HFFc6 (cell line): Measurements from ENCODE around the gene NPVF. TPM values are rescaled to one million over a fixed set of nuclear protein-coding genes. Genes with fewer than 3 reads are reported as not detected.

Source experiments
- DNase-seq: peaks from one replicate; pipeline ENCODE4 v3.0.0-alpha.2; 2018
- H3K27ac Mint-ChIP-seq: 2 replicates; pipeline ENCODE4 v1.8.0; 2020; ENCODE audit warnings: mild to moderate bottlenecking, mixed read lengths
- H3K27me3 Mint-ChIP-seq: 2 replicates; pipeline ENCODE4 v1.8.0; 2021; ENCODE audit warnings: mild to moderate bottlenecking, moderate library complexity, mixed read lengths; ENCODE audit not compliant: insufficient read depth
- H3K36me3 Mint-ChIP-seq: 2 replicates; pipeline ENCODE4 v1.8.0; 2021; ENCODE audit warnings: low read depth, mixed read lengths
- H3K4me1 Mint-ChIP-seq: 2 replicates; pipeline ENCODE4 v1.8.0; 2020; ENCODE audit warnings: low read depth, mixed read lengths
- H3K4me3 Mint-ChIP-seq: 2 replicates; pipeline ENCODE4 v1.8.0; 2020; ENCODE audit warnings: mild to moderate bottlenecking, moderate library complexity, mixed read lengths
- H3K9me3 Mint-ChIP-seq: 2 replicates; pipeline ENCODE4 v1.8.0; 2020; ENCODE audit warnings: mild to moderate bottlenecking, mixed read lengths
- total RNA-seq, 6 experiments: library from RNA; stranded (reverse); fragmentation: NEBNext Ultra II Directional; extraction: Animal tissue kit (Norgen Biotek cat#: 25700); gene quantifications; 2 replicates in 1 of 6; 3 replicates in 5 of 6; pipeline ENCODE4 v1.2.3, GENCODE V29; 2021
- TF ChIP-seq, protein P1 (sequence below): fragments of 200-600 bp; sonication (generic); IDR thresholded peaks from 2 replicates; pipeline ENCODE4 v1.5.0; 2021; ENCODE audit warnings: antibody characterized with exemption, mild to moderate bottlenecking

Gene NPVF
- total RNA-seq, 6 experiments from 2014 or later = not detected

DNA sequence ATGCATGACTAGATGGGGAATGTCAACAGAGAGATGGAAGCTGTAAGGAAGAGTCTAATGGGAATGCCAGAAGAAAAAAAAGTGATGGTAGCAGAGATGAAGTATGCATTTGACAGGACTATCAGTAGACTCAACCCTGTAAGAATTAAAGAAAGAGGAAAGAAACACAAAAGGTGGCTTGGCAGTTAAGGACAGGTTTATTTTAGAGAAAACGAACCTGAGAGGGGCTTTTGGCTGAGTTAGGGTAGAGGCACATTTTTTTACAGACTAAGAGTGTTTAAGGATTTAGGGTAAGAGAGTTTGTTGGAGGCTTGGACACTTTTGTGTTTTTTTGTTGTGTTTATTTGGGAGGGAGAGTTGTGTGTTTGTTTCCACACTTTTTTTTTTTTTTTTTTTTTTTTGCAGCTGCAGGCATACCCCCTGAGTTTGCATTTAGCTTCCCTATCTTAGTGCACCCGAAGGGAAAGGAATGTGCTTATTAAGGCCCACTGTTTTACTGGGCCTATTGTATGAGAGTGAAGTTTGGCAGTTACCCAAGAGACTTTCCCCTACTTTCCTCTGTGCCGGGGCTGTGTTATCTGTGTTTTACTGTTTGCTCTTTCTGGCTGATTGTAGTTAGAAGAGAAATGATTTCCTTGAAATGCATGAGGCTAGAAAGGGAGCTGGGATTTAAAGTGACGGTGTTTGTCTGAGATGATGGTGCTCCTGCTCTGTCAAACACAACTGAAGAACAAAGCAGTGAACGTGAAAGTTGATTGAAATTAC is 32.0 kb downstream of the NPVF start:
- H3K4me3 Mint-ChIP-seq = no peak overlapping the region
- H3K27ac Mint-ChIP-seq = no peak overlapping the region
- no peaks in the 10 kb centered on the region for H3K36me3 Mint-ChIP-seq

DNA sequence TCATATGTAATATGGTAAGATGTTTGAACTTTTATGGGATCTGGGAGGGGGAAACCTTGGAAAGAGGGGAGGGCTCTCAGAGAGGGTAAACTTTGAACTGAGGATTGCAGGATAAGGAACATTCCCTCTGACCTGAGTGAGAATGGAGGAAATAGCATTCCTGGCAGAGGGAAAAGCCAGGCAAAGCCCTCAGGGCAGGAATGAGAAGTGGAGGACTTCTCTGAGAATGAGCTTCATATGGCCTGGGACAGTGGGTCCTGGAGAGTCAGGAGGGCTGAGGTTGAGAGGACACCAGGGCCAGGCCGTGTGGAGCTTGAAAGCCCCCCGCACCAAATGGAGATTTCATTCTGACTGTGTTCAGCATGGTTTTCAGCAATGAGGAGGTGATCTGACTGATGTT is 34.2 kb downstream of the NPVF start:
- H3K27ac Mint-ChIP-seq = no peak overlapping the region
- H3K4me3 Mint-ChIP-seq = no peak overlapping the region
- TF ChIP-seq, protein P1, sequence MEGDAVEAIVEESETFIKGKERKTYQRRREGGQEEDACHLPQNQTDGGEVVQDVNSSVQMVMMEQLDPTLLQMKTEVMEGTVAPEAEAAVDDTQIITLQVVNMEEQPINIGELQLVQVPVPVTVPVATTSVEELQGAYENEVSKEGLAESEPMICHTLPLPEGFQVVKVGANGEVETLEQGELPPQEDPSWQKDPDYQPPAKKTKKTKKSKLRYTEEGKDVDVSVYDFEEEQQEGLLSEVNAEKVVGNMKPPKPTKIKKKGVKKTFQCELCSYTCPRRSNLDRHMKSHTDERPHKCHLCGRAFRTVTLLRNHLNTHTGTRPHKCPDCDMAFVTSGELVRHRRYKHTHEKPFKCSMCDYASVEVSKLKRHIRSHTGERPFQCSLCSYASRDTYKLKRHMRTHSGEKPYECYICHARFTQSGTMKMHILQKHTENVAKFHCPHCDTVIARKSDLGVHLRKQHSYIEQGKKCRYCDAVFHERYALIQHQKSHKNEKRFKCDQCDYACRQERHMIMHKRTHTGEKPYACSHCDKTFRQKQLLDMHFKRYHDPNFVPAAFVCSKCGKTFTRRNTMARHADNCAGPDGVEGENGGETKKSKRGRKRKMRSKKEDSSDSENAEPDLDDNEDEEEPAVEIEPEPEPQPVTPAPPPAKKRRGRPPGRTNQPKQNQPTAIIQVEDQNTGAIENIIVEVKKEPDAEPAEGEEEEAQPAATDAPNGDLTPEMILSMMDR = no peak
- H3K4me1 Mint-ChIP-seq = no peaks in the 10 kb centered on the region
- H3K27me3 Mint-ChIP-seq = peaks cover 12% of the 10 kb centered on the region; the same call in 1 of the 2 replicates
- DNase-seq = no peak
- no peaks in the 10 kb centered on the region for H3K9me3 Mint-ChIP-seq
- no peaks in the 10 kb centered on the region for H3K36me3 Mint-ChIP-seq

More for the DNA sequence above, 32.0 kb downstream of the NPVF start:
- peaks cover 11% of the 10 kb centered on the region; the same call in 1 of the 2 replicates for H3K27me3 Mint-ChIP-seq
- DNase-seq = no peak
- no peaks in the 10 kb centered on the region for H3K9me3 Mint-ChIP-seq
- TF ChIP-seq, protein P1 = no peak
- H3K4me1 Mint-ChIP-seq = no peaks in the 10 kb centered on the region

DNA sequence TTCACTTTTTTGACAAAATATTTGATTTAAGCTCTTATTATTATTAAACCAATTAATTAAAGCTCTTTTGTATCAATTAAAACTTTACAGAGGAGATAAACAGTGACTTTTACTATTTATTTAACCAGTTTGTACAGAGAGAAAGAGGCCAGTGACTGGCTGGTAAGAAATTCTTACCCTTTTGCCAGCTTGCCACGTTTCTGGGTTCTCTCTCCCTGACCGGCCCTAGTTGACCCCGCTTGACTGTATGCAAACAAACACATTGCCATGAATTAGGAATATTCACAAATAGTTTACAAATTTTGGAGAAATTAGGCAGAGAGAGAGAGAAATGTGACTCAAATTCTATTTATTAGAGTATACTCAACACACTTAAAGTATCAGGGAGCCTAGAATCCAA is 36.2 kb downstream of the NPVF start:
- Mint-ChIP-seq H3K27me3 (peaks cover 14% of the 10 kb centered on the region), H3K9me3 (no peaks in the 10 kb centered on the region), H3K4me3 (no peak overlapping the region), H3K27ac (no peak overlapping the region), H3K36me3 (no peaks in the 10 kb centered on the region), H3K4me1 (no peaks in the 10 kb centered on the region)
- TF ChIP-seq, protein P1 = no peak
- no peak for DNase-seq

DNA sequence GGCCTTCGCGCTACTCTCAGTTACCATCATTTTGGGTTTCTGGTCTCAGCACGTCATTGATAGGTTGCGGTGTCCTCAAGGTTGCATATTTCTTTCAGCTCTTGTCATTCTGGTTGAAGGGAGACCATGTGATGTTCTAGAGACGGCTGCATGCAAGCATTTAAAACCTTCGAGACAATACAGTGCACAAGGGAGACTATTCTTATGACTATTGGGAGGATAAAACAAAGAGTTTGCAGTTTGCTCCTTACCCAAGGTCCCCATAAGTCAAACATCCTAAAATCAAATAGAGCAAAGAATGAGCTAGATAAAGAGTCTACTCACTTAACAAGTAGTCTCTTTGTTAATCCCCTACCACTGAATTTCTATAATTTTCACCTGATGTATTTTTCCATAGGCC is 39.1 kb downstream of the NPVF start:
- no peaks in the 10 kb centered on the region for H3K9me3 Mint-ChIP-seq
- TF ChIP-seq, protein P1 = no peak
- H3K27me3 Mint-ChIP-seq = peaks cover 11% of the 10 kb centered on the region
- DNase-seq = no peak
- H3K4me3 Mint-ChIP-seq = no peak overlapping the region
- H3K27ac Mint-ChIP-seq = no peak overlapping the region
- no peaks in the 10 kb centered on the region for H3K36me3 Mint-ChIP-seq
- no peaks in the 10 kb centered on the region for H3K4me1 Mint-ChIP-seq

DNA sequence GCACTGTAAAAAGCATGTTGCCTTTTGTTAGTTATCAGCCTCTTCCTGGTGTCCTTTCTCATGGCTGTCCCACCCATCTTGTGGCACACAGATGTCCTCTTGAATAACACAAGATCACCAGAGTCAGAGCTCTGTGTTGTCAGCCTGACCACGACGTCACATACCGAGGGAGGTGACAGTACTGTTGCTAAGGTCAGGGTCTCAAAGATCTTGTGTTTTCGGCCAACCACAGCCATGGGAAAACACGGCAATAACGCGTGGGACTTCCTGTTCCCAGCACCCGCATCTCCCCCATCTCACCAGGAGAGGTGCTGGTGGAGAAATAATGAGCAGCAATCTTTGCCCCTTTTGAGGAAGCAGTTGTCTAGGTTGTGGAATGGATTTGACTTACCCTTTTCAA is 40.4 kb downstream of the NPVF start:
- Mint-ChIP-seq H3K36me3 (no peaks in the 10 kb centered on the region), H3K9me3 (no peaks in the 10 kb centered on the region), H3K4me1 (no peaks in the 10 kb centered on the region), H3K4me3 (no peak overlapping the region), H3K27ac (no peak overlapping the region), H3K27me3 (peaks cover 7% of the 10 kb centered on the region)
- TF ChIP-seq, protein P1 = no peak
- DNase-seq = no peak
